Measurements from ENCODE around the gene CHMP2A.
"Not testable (repeated sequence)": the region's sequence is repeated elsewhere in the genome, so short reads cannot be mapped to it uniquely, and the experiment has no call there.

The CHMP2A gene

DNA sequence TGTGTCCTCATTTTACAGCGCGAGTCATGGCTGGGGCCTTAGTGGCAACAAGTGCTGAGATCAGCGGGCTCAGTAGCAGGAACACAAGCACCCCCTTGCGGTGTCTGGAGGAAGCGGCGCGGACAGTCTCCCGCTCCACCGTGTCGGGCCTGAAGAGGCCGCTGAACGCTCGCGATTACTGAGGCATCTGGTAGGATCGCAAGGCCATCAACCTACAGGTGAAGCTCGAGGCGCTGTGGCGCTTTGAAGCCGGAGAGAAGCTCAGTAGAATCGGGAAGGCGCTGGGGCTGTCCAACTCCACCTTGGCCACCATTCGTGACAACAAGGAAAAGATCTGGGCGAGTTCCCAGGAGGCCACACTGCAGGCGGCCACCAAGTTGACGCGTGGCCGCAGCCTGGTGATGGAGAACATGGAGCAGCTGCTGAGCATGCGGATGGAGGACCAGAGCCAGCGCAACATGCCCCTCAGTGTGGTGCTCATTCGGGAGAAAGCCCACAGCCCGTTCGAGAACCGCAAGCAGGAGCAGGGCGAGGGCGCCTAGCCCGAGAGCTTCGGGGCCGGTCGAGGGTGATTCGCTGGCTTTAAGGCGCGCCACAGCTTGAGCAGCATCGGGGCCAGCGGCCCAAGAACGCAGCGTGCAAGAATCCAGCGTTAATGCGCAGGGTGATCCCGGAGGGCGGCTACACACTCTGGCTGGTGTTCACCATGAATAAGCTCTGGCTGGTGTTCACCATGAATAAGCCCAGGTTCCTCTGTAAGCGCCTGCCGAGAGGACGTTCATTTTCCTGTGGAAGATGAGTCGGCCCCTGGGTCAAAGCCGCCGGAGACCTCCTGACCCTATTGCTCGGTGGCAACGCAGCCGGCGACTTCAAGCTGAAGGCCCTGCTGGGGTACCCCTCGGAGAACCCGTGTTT lies 26.6 kb upstream of the CHMP2A start:
- H3K4me3 ChIP-seq (ENCODE audit: low read depth, low read length), result no peak overlapping the region
- TF ChIP-seq, protein P1, sequence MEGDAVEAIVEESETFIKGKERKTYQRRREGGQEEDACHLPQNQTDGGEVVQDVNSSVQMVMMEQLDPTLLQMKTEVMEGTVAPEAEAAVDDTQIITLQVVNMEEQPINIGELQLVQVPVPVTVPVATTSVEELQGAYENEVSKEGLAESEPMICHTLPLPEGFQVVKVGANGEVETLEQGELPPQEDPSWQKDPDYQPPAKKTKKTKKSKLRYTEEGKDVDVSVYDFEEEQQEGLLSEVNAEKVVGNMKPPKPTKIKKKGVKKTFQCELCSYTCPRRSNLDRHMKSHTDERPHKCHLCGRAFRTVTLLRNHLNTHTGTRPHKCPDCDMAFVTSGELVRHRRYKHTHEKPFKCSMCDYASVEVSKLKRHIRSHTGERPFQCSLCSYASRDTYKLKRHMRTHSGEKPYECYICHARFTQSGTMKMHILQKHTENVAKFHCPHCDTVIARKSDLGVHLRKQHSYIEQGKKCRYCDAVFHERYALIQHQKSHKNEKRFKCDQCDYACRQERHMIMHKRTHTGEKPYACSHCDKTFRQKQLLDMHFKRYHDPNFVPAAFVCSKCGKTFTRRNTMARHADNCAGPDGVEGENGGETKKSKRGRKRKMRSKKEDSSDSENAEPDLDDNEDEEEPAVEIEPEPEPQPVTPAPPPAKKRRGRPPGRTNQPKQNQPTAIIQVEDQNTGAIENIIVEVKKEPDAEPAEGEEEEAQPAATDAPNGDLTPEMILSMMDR (IDR thresholded peaks at IDR 0.05; ENCODE audit: low read depth, low read length, missing control alignments), result peak; percentile 98
- DNase-seq (ENCODE audit: low read depth), result peak; percentile 70

DNA sequence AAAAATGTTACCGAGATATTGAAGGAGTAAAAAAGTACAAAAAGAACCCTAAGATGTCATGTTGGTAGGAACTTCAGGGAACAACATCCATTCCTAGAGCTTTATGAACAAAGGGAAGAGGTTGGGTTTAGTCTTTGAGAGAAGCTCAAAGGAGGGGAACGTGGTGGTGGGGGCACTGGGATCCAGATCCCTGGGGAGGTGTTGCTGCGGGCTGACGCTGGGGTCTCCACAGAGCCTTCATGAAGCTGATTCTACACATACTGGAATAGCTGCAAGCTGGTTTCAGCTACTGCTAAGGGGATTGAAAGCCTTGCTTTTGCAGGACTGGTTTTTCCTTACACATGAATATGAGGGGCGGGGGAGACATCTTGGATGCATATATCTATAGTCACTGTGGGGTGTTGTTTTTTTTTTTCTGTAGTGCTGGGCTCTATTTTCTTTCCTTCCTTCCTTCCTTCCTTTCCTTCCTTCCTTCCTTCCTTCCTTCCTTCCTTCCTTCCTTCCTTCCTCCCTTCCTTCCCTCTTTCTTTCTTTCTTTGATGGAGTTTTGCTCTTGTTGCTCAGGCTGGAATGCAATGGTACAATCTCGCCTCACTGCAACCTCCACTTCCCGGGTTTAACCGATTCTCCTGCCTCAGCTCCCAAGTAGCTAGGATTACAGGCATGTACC lies 24.7 kb upstream of the CHMP2A start:
- H3K4me3 ChIP-seq (ENCODE audit: low read depth, low read length), result no peak overlapping the region
- no peak for DNase-seq (ENCODE audit: low read depth)
- TF ChIP-seq, protein P1 (IDR thresholded peaks at IDR 0.05; ENCODE audit: low read depth, low read length, missing control alignments), result no peak

- no peak for DNase-seq (ENCODE audit: low read depth)
- TF ChIP-seq, protein P1 (IDR thresholded peaks at IDR 0.05; ENCODE audit: low read depth, low read length, missing control alignments), result no peak
- no peak overlapping the region for H3K4me3 ChIP-seq (ENCODE audit: low read depth, low read length)
These were observed 23.4 kb upstream of the CHMP2A start for GRCh38 chr19:58578012-58578925.

- DNase-seq (ENCODE audit: low read depth), result not testable (repeated sequence)
These were observed 22.7 kb upstream of the CHMP2A start for GRCh38 chr19:58577581-58577980.

DNA sequence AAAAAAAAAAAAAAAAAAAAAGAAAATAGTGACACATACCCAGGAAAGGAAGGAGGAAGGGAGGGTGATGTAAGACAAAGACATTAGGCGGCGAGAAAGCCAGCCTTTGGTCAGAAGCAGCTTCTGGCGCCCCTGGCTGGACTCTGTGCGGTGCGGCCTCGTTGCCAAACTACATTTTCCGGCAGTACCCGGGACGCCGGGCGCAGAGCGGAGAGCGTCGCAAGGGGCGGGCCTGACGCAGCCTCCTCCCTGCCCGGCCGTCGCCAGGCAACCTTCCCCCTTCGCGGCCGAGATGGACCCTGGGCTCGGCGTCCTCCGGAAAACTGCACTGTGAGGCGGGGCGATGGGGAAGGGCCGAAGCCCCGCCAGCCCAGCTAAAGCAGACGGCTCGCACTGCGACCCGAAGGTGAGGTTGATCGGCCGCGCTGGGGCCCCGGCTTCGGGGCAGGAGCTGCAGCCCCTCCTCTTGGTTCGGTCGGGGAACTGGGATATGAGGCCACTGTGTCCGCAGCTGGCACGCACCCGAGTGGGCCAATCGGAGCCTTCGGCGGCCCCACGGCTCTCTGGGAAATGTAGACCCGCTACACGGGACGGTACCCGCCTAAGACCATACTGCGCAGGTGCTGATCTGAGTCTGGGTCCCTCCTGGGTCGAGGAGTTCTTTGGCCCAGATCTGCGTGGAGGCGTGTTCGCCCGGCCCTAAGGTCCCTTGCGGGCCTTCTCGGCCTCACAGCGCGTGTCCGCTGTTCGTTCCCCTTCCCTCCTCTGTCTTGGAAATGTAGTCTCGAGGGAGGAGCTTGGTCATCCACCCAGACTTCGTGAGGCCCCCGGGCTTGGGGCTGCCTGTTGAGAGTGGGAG lies 20.5 kb upstream of the CHMP2A start:
- peak overlapping the region; percentile 78 for H3K4me3 ChIP-seq (ENCODE audit: low read depth, low read length)
- DNase-seq (ENCODE audit: low read depth), result peak; percentile 68
- TF ChIP-seq, protein P1 (IDR thresholded peaks at IDR 0.05; ENCODE audit: low read depth, low read length, missing control alignments), result no peak

More at GRCh38 chr19:58577581-58577980, 22.7 kb upstream of the CHMP2A start:
- not testable (repeated sequence) for H3K4me3 ChIP-seq (ENCODE audit: low read depth, low read length)

DNA sequence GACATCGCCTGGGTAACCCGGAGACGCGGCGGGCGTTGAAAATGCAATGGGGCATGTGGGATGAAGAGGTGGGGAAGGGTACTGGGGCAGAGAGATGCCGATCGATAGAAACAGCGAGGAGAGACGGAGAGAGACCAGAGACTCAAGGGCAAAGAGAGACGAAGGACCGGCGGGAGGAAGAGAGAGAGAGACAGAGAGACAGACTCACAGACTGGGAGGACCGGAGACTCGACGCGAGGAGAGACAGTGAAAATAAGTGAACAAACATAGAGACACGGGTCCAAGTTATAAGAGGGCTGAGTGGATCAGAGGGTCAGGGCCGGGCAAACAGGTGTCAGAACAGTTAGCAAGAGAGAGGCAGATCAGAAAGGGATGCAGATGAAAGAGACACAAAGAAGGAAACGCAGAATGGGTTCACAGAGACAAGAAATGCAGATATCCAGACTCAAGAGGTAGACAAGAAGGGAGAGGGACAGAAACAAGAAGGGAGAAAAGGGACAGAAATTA lies 18.8 kb upstream of the CHMP2A start:
- TF ChIP-seq, protein P1 (IDR thresholded peaks at IDR 0.05; ENCODE audit: low read depth, low read length, missing control alignments), result no peak
- peak overlapping the region; percentile 59 for H3K4me3 ChIP-seq (ENCODE audit: low read depth, low read length)
- DNase-seq (ENCODE audit: low read depth), result no peak
